Hepatocyte (in vitro differentiated cells): Measurements from ENCODE around the gene IL3RA. TPM values are rescaled to one million over a fixed set of nuclear protein-coding genes. Genes with fewer than 3 reads are reported as not detected.

Source experiments
- DNase-seq: peaks from one replicate; pipeline ENCODE4 v3.0.0-alpha.2; 2016; ENCODE audit warnings: low spot score
- H2AFZ ChIP-seq: fragments of 200-600 bp; sonication (generic); 2 replicates; pipeline ENCODE4 v1.6.0; 2016; ENCODE audit warnings: antibody characterized with exemption, mild to moderate bottlenecking
- H3K27ac ChIP-seq: fragments of 200-600 bp; sonication (generic); 2 replicates; pipeline ENCODE4 v1.5.1; 2016; ENCODE audit warnings: mild to moderate bottlenecking
- H3K27me3 ChIP-seq: fragments of 200-600 bp; sonication (generic); 2 replicates; pipeline ENCODE4 v1.6.1; 2016
- H3K36me3 ChIP-seq: fragments of 200-600 bp; sonication (generic); replicated peaks from 2 replicates; pipeline ENCODE4 v1.5.1; 2016; ENCODE audit warnings: low read depth; ENCODE audit not compliant: insufficient read depth
- H3K4me1 ChIP-seq: fragments of 200-600 bp; sonication (generic); 2 replicates; pipeline ENCODE4 v1.5.1; 2016; ENCODE audit warnings: mild to moderate bottlenecking, moderate library complexity; ENCODE audit not compliant: insufficient read depth
- H3K4me2 ChIP-seq: fragments of 200-600 bp; sonication (generic); 2 replicates; pipeline ENCODE4 v1.6.0; 2016
- H3K4me3 ChIP-seq: fragments of 200-600 bp; sonication (generic); 2 replicates; pipeline ENCODE4 v1.5.1; 2016; ENCODE audit warnings: mild to moderate bottlenecking
- H3K79me2 ChIP-seq: fragments of 200-600 bp; sonication (generic); 2 replicates; pipeline ENCODE4 v1.6.0; 2017; ENCODE audit warnings: mild to moderate bottlenecking
- H3K9me2 ChIP-seq: fragments of 200-600 bp; sonication (generic); replicated peaks from 2 replicates; pipeline ENCODE4 v1.6.0; 2017; ENCODE audit warnings: mild to moderate bottlenecking; ENCODE audit not compliant: insufficient read depth
- H3K9me3 ChIP-seq: fragments of 200-600 bp; sonication (generic); 2 replicates; pipeline ENCODE4 v1.5.1; 2016; ENCODE audit warnings: low read depth, mild to moderate bottlenecking
- H4K20me1 ChIP-seq: fragments of 200-600 bp; sonication (generic); 2 replicates; pipeline ENCODE4 v1.6.0; 2016; ENCODE audit warnings: mild to moderate bottlenecking; ENCODE audit not compliant: insufficient read depth, poor library complexity, severe bottlenecking
- CTCF ChIP-seq: fragments of 200-600 bp; sonication (generic); IDR thresholded peaks from 2 replicates; pipeline ENCODE4 v1.5.1; 2016; ENCODE audit warnings: antibody characterized with exemption, mild to moderate bottlenecking; ENCODE audit not compliant: poor library complexity
- EZH2 ChIP-seq: fragments of 200-600 bp; sonication (generic); IDR thresholded peaks from 2 replicates; pipeline ENCODE4 v1.6.1; 2016; ENCODE audit warnings: antibody characterized with exemption, mild to moderate bottlenecking, borderline replicate concordance
- EZH2phosphoT487 ChIP-seq: fragments of 200-600 bp; sonication (generic); IDR thresholded peaks from one replicate; pipeline ENCODE4 v1.6.1; 2018; ENCODE audit warnings: antibody characterized with exemption, mild to moderate bottlenecking, low read depth, moderate library complexity; ENCODE audit not compliant: unreplicated experiment, severe bottlenecking
- WGBS: methylation state at CpG from one replicate; pipeline ENCODE4 v1.1.6; 2016; ENCODE audit warnings: low lambda C conversion rate; ENCODE audit errors: missing lambda C conversion rate; 5-methylcytosine and 5-hydroxymethylcytosine counted together
- polyA plus RNA-seq: library from polyadenylated mRNA; unstranded; fragments of >200 nt; fragmentation: Nextera tagmentation; extraction: Ambion mirVana; gene quantifications from 2 replicates; pipeline ENCODE4 v1.2.1, GENCODE V29; 2016
- total RNA-seq: library from RNA; depleted of rRNA; stranded (reverse); fragments of >200 nt; gene quantifications from 2 replicates; pipeline ENCODE4 v1.2.3, GENCODE V29; 2014

The IL3RA gene
- total and polyA plus RNA-seq, 2 experiments from 2014 or later: 0.30 to 0.42 TPM

DNA sequence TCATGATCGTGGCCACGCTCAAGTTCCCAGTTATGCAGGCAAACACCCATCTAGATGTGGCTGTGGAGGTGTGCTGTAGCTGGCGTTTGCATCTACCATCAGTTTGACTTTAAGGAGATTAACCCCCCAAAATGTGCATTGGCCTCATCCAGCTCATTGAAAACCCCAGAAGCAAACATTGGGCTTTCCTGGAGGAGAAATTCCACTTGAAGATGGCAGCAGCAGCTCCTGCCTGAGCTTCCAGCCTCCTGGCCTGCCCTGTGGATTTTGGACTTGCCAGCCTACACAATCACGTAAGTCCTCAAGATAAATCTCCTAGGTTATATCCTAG lies 85.5 kb downstream of the IL3RA start:
- DNase-seq: no peak
- 96% methylated on average over 4 of the region's 4 CpGs for WGBS
- Histone ChIP-seq H3K36me3 (no peaks in the 10 kb centered on the region), H3K27me3 (no peaks in the 10 kb centered on the region), H2AFZ (no peak overlapping the region), H3K9me3 (no peaks in the 10 kb centered on the region), H3K27ac (no peak overlapping the region), H3K79me2 (no peaks in the 10 kb centered on the region), H3K4me1 (no peaks in the 10 kb centered on the region), H4K20me1 (no peaks in the 10 kb centered on the region), H3K4me2 (no peak overlapping the region), H3K4me3 (no peak overlapping the region), H3K9me2 (no peaks in the 10 kb centered on the region)
- TF ChIP-seq CTCF: no peak
- TF ChIP-seq EZH2phosphoT487: no peak
- TF ChIP-seq EZH2: no peak

DNA sequence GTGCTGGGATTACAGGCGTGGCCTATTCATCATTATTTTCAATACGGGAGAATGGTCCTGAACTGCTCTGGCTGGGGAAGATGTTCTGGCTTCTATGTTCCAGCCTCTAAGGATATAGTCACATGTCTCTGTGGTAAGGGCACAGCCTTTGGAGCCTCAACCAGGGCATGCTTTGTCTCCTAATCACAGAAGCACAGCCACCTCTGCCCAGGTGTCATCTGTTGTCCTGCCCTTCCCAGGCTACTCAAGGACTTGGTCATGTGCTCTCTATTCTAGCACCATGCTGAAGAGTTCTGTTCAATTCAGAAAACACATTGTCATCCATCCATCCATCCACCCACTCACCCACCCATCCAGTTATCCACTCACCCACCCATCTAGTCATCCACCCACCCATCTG lies 86.6 kb downstream of the IL3RA start:
- no peaks in the 10 kb centered on the region for H3K9me3 ChIP-seq
- H3K27ac ChIP-seq: no peak overlapping the region
- H4K20me1 ChIP-seq: no peaks in the 10 kb centered on the region
- 86% methylated on average over 2 of the region's 2 CpGs for WGBS
- no peak overlapping the region for H2AFZ ChIP-seq
- H3K36me3 ChIP-seq: no peaks in the 10 kb centered on the region
- H3K79me2 ChIP-seq: no peaks in the 10 kb centered on the region
- H3K4me2 ChIP-seq: no peak overlapping the region
- no peak for DNase-seq
- no peaks in the 10 kb centered on the region for H3K4me1 ChIP-seq
- no peak overlapping the region for H3K4me3 ChIP-seq
- no peaks in the 10 kb centered on the region for H3K27me3 ChIP-seq
- no peaks in the 10 kb centered on the region for H3K9me2 ChIP-seq
- TF ChIP-seq CTCF: no peak
- TF ChIP-seq EZH2phosphoT487: no peak
- no peak for TF ChIP-seq EZH2

- Histone ChIP-seq H3K36me3 (no peaks in the 10 kb centered on the region), H3K4me3 (no peak overlapping the region)
- 88% methylated on average over 7 of the region's 9 CpGs for WGBS
Measured at GRCh38 chrX:1424147-1424851, 87.7 kb downstream of the IL3RA start.

More at GRCh38 chrX:1424147-1424851, 87.7 kb downstream of the IL3RA start:
- no peak for DNase-seq
- Histone ChIP-seq H3K79me2 (no peaks in the 10 kb centered on the region), H3K27me3 (no peaks in the 10 kb centered on the region), H3K9me3 (no peaks in the 10 kb centered on the region), H2AFZ (no peak overlapping the region), H3K4me1 (no peaks in the 10 kb centered on the region), H3K9me2 (no peaks in the 10 kb centered on the region), H3K4me2 (no peak overlapping the region), H3K27ac (no peak overlapping the region), H4K20me1 (no peaks in the 10 kb centered on the region)
- TF ChIP-seq EZH2phosphoT487 (no peak), EZH2 (no peak), CTCF (no peak)
